ENCODE data around the gene ADRA2B.

GRCh38 chr2:96092573-96092877 lies 23.8 kb downstream of the ADRA2B start:
- TF ChIP-seq POLR2A (IDR thresholded peaks at IDR 0.05), result no peak
- TF ChIP-seq CTCF (IDR thresholded peaks at IDR 0.05), result no peak
- no peak for TF ChIP-seq POLR2AphosphoS5 (IDR thresholded peaks at IDR 0.05; ENCODE audit: insufficient read depth in 1 of 2, low read depth in 1 of 2)
